AG08396 (cell line): ENCODE results near the gene TSPAN31.

Experiments used
- DNase-seq: peaks from one replicate; pipeline ENCODE4 v3.0.0; 2012; ENCODE audit warnings: low spot score, mixed read lengths

TSPAN31 gene

GRCh38 chr12:57735952-57736740 lies 8.7 kb upstream of the TSPAN31 start:
- DNase-seq = no peak

GRCh38 chr12:57736741-57737466 lies 7.9 kb upstream of the TSPAN31 start:
- DNase-seq = no peak

DNA sequence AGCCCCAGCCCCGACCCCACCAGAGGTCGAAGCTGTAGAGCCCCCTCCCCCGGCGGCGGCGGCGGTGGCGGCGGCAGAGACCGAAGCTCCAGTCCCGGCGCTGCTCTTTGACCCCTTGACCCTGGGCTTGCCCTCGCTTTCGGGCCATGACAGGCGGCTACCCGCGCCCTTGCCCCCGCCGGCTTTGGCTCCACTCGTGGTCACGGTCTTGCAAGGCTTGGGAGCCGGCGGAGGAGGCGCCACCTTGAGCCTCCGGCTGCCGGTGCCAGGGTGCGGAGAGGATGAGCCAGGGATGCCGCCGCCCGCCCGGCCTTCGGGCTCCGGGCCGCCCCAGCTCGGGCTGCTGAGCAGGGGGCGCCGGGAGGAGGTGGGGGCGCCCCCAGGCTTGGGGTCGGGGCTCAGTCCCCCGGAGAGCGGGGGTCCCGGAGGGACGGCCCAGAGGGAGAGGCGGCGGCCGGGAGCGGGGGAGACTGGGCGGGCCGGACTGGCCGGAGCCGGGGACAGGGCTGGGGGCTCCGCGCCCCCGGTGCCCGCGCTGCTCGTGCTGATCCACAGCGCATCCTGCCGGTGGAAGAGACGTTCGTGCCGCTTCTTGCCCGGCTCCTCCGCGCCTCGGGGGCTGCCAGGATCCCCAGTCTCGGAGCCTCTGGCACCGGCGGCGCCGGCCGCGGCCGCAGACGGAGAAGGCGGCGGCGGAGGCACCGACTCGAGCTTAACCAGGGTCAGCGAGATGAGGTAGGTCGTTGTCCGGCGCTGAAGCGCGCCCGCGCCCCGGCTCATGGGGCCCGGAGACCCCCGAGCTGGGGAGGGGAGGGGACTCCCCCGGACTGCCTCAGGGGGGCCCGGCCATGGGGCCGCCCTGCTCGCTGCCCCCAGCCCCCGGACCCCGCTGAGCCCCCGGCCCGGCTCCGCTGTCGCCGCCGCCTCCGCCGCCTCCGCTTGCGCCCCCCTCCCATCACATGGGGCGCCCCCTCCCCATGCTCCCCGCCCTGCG lies 7.1 kb upstream of the TSPAN31 start:
- DNase-seq = peak; percentile 61

GRCh38 chr12:57738661-57739237 lies 6.1 kb upstream of the TSPAN31 start, which contains the start of gene AGAP2:
Gene AGAP2 (minus strand): TSS chr12:57738742. CDS start chr12:57738246, 496 bp downstream.
- DNase-seq = no peak

DNA sequence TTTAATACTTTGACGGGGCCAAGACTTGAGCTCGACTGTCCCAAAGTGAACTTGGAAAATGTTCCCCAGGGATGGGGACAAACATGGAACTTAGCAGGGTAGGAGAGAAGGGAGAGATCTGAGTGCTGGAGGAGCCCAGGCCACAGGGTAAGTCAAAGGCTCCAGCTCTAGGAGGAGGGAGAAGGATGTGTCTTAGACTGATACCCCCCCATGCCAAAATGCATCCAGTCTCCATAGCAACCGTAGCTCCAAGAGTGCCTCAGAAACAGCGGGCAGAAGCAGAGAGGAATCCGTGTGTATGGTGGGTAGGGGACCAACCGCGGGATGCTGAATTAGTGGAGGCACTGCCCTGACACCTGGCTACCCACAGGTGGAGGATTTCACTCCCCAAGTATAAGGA lies 5.5 kb upstream of the TSPAN31 start:
- DNase-seq = no peak

DNA sequence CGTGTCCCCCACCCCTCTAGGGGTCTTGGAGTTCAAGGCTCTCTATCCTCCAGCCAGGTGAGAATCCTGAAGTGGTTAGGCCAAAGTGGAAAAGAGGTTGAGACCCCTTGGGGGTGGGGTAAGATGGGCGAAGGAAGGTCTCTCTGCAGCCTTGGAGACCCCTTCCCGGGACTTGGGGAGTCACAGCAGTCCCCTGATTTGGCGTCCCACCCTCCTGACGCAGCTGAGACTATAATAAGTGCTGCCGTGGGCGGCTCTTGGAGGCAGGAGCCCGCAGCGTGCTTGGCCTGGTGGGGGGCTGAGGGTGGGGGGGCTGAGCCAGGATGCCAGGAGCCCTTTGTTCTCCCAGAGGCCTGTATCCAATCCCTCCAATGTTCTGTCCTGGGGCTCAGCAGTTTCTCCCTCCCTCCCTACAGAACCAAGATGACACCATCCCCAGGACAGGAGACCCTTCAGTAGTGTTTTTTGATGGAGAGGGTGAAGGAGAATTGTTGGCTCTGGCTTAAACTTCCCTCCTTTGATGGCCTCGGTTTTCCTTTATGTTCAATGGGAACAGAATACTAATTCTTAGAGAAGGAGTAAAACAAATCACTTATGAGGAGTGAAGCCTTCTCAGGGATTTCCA lies 4.8 kb upstream of the TSPAN31 start:
- no peak for DNase-seq

DNA sequence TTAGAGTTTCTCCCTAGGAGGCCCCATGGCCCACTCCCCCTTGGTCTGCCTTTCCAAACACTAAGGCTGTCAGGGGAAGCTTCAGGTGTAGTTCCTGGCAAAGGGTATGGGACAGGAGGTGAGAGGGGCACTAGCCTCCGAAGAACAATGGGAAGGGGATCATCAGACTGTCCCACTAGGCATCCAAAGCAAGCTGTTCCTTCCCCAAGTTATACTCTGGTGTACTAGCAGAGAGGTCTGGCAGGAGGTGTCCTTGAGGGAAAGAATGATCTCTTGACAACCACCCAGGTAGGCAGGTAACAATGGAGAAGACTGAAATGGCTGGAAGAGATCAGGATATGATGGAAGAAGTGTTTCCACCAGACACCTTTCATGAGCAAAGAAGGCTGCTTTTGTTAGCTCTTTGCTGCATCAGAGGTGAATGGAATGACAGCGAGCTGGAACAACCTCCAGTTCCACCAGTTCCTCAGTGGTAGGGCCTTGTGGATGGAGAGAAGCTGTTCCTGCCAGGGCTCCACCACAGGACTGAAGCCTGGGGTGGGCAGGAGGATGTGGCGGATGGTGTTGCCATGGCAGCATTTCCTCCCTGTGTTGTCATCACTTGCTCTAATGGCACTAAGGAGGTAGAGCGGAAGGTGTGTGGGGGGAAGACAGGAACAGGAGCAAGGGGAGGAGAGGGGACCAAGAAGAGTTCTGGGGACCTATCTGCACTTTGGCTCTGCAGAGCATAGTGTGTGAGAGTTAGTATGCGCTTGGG lies 4.0 kb upstream of the TSPAN31 start:
- DNase-seq = no peak

GRCh38 chr12:57741413-57741789 lies 3.4 kb upstream of the TSPAN31 start:
- no peak for DNase-seq

GRCh38 chr12:57741844-57742738 lies 2.7 kb upstream of the TSPAN31 start:
- no peak for DNase-seq

GRCh38 chr12:57743769-57744168 lies 1.1 kb upstream of the TSPAN31 start:
- no peak for DNase-seq

DNA sequence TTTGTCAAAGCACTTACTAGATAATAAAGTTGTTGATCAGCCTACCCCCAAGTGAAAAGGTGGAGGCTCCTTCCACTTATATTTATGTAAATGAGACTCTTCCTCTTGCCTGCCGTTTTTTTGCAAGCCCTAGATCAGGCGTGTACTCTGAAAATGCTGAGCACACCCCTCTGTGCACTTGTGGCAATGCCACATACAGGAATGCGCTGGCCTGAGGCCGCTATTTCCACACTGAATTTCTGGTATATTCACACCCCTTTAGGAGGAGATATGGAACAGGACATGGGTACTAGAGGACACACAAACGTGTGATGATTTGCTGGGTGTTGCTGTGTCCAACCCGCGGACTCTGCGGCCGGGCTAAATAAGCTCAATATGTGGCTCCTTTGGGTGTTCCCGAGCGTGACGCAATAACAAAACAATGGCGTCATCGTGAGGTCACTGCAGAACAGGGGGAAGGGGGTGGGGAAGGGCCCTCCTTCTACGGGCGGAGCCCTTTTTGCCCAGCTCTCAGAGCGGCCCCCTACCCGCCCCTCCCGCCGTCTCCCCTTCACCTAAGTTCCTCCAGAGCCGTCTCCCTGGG lies 554 bp upstream of the TSPAN31 start:
- peak; percentile 84 for DNase-seq

DNA sequence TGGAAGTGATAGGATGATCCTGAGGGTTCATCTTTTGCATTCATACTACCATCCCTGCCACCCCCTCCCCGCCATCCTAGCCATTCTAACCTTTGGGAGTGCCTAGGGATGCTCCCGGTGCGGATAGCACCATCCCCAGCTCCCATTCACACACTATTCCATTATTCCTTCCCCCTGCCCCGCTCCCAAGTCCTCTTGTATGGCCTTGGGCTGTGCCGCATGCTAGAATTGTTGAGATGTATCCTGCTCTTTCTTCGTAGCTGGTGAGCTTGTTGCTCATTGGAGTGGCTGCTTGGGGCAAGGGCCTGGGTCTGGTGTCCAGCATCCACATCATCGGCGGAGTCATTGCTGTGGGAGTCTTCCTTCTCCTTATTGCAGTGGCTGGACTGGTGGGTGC lies 644 bp downstream of the TSPAN31 start:
- no peak for DNase-seq

GRCh38 chr12:57746025-57746424 lies 1.2 kb downstream of the TSPAN31 start:
- no peak for DNase-seq

DNA sequence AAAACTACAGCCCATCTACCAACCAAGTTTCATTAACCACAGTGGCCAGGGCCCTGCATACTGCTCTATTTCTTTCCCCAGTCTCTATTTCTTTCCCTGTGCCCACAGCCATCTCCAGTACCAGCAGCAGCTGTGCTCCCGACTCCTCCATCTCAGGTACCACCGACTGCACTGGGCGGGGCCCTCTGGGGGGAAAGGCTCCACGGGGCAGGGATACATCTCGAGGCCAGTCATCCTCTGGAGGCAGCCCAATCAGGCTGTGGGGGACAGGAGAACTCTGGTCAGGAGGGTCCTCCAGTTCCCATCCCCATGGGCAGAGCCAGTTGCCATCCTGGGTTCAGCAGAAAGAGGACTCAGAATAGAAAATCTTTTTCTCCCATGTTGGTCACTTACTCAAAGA lies 4.2 kb downstream of the TSPAN31 start:
- DNase-seq = no peak

DNA sequence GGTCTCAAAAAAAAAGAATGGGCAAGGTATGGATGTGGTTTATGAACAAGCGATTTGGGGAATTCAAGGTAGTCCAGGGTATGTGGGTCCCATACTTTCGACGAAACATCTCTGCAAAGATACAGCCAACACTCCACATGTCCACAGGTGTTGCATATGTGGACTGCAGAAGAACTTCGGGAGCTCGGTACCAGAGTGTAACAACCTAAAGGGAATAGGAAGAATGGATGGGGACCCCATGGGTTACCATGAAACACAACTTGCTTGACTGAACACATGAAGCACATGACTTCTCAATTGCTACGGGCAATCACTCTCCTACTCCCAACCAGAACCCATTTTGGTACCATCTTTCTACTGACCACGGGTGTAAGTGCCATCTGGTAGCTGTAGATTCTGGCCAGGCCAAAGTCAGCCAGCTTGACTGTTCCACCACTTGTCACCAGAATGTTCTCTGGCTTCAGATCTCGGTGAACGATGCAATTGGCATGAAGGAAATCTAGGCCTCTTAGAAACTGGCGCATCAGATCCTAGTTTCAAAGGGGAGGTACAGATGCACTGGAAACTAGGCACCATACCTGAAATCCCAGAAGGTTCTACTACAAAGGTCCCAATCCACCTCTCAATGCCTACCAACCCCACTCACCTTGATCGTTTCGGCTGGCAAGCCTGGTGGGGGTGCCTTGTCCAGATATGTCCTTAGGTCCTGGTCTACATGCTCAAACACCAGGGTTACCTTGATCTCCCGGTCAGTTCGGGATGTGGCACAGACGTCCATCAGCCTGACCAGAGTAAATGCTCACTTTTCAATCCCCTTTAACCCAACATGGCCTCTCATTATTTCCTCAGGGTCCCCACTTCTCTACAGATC lies 6.0 kb downstream of the TSPAN31 start:
- no peak for DNase-seq

DNA sequence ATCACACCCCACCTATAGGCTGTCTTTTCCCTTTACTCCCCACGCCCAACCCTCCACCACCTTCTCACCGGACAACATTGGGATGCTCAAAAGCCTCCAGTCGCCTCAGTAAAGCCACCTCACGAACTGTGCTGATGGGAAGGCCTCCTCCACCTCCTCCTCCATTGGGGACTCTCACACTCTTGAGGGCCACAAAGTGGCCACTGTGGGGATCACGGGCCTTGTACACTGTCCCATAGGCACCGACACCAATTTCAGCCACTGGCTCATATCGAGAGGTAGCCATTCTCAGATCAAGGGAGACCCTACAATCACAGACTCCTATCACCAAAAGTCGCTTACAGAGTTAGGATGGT lies 6.6 kb downstream of the TSPAN31 start:
- DNase-seq = no peak

DNA sequence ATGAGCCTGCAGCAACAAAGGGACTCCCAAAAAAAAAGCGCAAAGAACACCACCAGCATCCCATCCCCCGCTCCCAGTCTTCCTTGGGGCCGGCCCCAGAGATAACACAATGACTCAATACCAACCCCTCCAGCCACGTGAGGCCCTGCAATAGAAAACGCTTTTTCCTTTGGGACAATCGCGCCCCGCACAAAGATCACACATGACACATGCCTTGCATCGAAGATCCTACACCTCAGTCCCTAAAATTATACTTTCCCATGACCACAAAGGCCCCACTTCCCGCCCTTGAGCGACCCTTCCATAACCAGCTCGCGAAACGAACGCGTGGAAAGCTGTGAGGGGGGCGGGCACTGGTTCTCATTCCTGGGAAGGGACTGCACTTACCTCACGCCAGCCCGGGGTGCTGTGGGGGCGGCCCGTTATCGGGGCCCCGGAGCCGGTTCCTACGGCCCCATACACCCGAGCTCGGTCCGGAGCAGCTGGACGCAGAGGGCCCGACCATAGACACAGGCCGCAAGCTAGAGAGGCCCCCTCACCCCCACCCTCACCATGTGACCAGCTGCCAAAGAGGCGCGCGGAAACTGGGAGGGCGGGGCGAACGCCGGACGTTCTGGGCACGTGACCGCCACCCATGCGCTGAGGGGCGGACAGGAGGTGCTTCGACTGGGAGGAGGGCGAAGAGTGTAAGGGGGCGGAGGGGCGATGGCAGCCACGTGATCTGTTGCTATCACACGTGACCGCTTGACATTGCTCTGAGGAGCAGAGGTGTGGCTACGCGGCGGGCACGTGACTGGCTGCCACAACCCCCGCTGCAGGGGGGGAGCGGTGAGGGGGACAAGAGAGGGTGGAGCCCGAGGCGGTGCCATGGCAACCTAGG lies 7.2 kb downstream of the TSPAN31 start, which contains the start of gene CDK4:
CDK4 (minus strand) TSS at position 523 of the 880 bp plus-strand sequence. CDS start 593 bp downstream, outside the sequence.
- peak; percentile 99 for DNase-seq
